ENCODE measurements around the gene CLDN4.
A peak's percentile ranks its signal among the peaks of the same experiment; 100 is the strongest.
"Not testable (repeated sequence)": the region's sequence is repeated elsewhere in the genome, so short reads cannot be mapped to it uniquely, and the experiment has no call there.

CLDN4 gene

GRCh38 chr7:73829505-73829904, 1.3 kb upstream of the CLDN4 start:
- Mint-ChIP-seq H3K4me3 (no peak overlapping the region), H3K4me1 (ENCODE audit: low read depth in 2 of 2) (peaks cover 24% of the 10 kb centered on the region in 2 donors), H3K27me3 (peaks cover 42 to 57% of the 10 kb centered on the region in 2 donors), H3K36me3 (ENCODE audit: insufficient read depth) (no peaks in the 10 kb centered on the region), H3K9me3 (no peaks in the 10 kb centered on the region), H3K27ac (peak overlapping the region in 1 of 2 donors; percentile 16)
- ATAC-seq (replicated peaks) = no peak
- DNase-seq = no peak

GRCh38 chr7:73829921-73830680, 695 bp upstream of the CLDN4 start:
- Mint-ChIP-seq H3K27ac (peak overlapping the region in 1 of 2 donors; percentile 16), H3K36me3 (ENCODE audit: insufficient read depth) (no peaks in the 10 kb centered on the region), H3K4me1 (ENCODE audit: low read depth in 2 of 2) (peaks cover 24% of the 10 kb centered on the region in 2 donors), H3K4me3 (no peak overlapping the region), H3K27me3 (peaks cover 36 to 51% of the 10 kb centered on the region in 2 donors), H3K9me3 (no peaks in the 10 kb centered on the region)
- ATAC-seq (replicated peaks) (no peak), DNase-seq (no peak)

GRCh38 chr7:73831584-73831833, 713 bp downstream of the CLDN4 start:
- H3K4me3 Mint-ChIP-seq = no peak overlapping the region
- DNase-seq = no peak
- no peaks in the 10 kb centered on the region for H3K9me3 Mint-ChIP-seq
- H3K4me1 Mint-ChIP-seq (ENCODE audit: low read depth in 2 of 2) = peaks cover 22 to 23% of the 10 kb centered on the region in 2 donors
- H3K27ac Mint-ChIP-seq = no peak overlapping the region
- no peak for ATAC-seq (replicated peaks)
- no peaks in the 10 kb centered on the region for H3K36me3 Mint-ChIP-seq (ENCODE audit: insufficient read depth)
- peaks cover 29 to 39% of the 10 kb centered on the region in 2 donors for H3K27me3 Mint-ChIP-seq

- H3K4me1 Mint-ChIP-seq (ENCODE audit: low read depth in 2 of 2) = peaks cover 16 to 17% of the 10 kb centered on the region in 2 donors
These were observed 1.2 kb downstream of the CLDN4 start for GRCh38 chr7:73831834-73832651.

GRCh38 chr7:73832806-73833205, 2.0 kb downstream of the CLDN4 start:
- Mint-ChIP-seq H3K27ac (no peak overlapping the region), H3K36me3 (ENCODE audit: insufficient read depth) (no peaks in the 10 kb centered on the region), H3K4me1 (ENCODE audit: low read depth in 2 of 2) (peaks cover 10% of the 10 kb centered on the region in 2 donors), H3K4me3 (no peak overlapping the region), H3K27me3 (peaks cover 23 to 26% of the 10 kb centered on the region in 2 donors), H3K9me3 (no peaks in the 10 kb centered on the region)
- ATAC-seq (replicated peaks) (no peak), DNase-seq (no peak)

More at GRCh38 chr7:73831834-73832651, 1.2 kb downstream of the CLDN4 start:
- Mint-ChIP-seq H3K27me3 (peaks cover 24 to 33% of the 10 kb centered on the region in 2 donors), H3K27ac (no peak overlapping the region), H3K36me3 (ENCODE audit: insufficient read depth) (no peaks in the 10 kb centered on the region), H3K4me3 (no peak overlapping the region), H3K9me3 (no peaks in the 10 kb centered on the region)
- DNase-seq = no peak
- no peak for ATAC-seq (replicated peaks)

- H3K9me3 Mint-ChIP-seq = no peaks in the 10 kb centered on the region
- no peaks in the 10 kb centered on the region for H3K36me3 Mint-ChIP-seq (ENCODE audit: insufficient read depth)
- H3K27ac Mint-ChIP-seq = no peak overlapping the region
- no peak for DNase-seq
- ATAC-seq (replicated peaks) = no peak
- H3K4me1 Mint-ChIP-seq (ENCODE audit: low read depth in 2 of 2) = peaks cover 5 to 6% of the 10 kb centered on the region in 2 donors
- peaks cover 19 to 25% of the 10 kb centered on the region in 2 donors for H3K27me3 Mint-ChIP-seq
- no peak overlapping the region for H3K4me3 Mint-ChIP-seq
These were observed 2.6 kb downstream of the CLDN4 start for GRCh38 chr7:73833251-73833919.

GRCh38 chr7:73834626-73835191, 3.9 kb downstream of the CLDN4 start:
- Mint-ChIP-seq H3K4me1 (ENCODE audit: low read depth in 2 of 2) (peaks cover 0 to 1% of the 10 kb centered on the region in 2 donors), H3K27ac (no peak overlapping the region), H3K9me3 (no peaks in the 10 kb centered on the region), H3K4me3 (no peak overlapping the region), H3K36me3 (ENCODE audit: insufficient read depth) (peaks cover under 1% of the 10 kb centered on the region), H3K27me3 (peaks cover 7 to 24% of the 10 kb centered on the region in 2 donors)
- ATAC-seq (replicated peaks) (no peak), DNase-seq (no peak)

GRCh38 chr7:73837167-73837566, 6.4 kb downstream of the CLDN4 start:
- not testable (repeated sequence) for H3K9me3 Mint-ChIP-seq; ATAC-seq (replicated peaks)

GRCh38 chr7:73838642-73839041, 7.8 kb downstream of the CLDN4 start:
- DNase-seq (no peak), ATAC-seq (replicated peaks) (no peak)
- Mint-ChIP-seq H3K36me3 (ENCODE audit: insufficient read depth) (peaks cover 3% of the 10 kb centered on the region), H3K27me3 (peaks cover 0 to 17% of the 10 kb centered on the region in 2 donors), H3K27ac (no peak overlapping the region), H3K4me3 (no peak overlapping the region), H3K9me3 (no peaks in the 10 kb centered on the region), H3K4me1 (ENCODE audit: low read depth in 2 of 2) (peaks cover 0 to 6% of the 10 kb centered on the region in 2 donors)

More at GRCh38 chr7:73837167-73837566, 6.4 kb downstream of the CLDN4 start:
- not testable (repeated sequence) for H3K4me1 Mint-ChIP-seq (ENCODE audit: low read depth in 2 of 2); H3K27ac Mint-ChIP-seq; DNase-seq; H3K4me3 Mint-ChIP-seq; H3K36me3 Mint-ChIP-seq (ENCODE audit: insufficient read depth)
- peaks cover 0 to 17% of the 10 kb centered on the region in 2 donors for H3K27me3 Mint-ChIP-seq

GRCh38 chr7:73839290-73839689, 8.5 kb downstream of the CLDN4 start:
- H3K4me3 Mint-ChIP-seq = no peak overlapping the region
- ATAC-seq (replicated peaks) (no peak), DNase-seq (no peak)
- H3K27me3 Mint-ChIP-seq = peaks cover 0 to 17% of the 10 kb centered on the region in 2 donors
- no peak overlapping the region for H3K27ac Mint-ChIP-seq
- H3K36me3 Mint-ChIP-seq (ENCODE audit: insufficient read depth) = peaks cover 3% of the 10 kb centered on the region
- H3K4me1 Mint-ChIP-seq (ENCODE audit: low read depth in 2 of 2) = peaks cover 0 to 6% of the 10 kb centered on the region in 2 donors
- no peaks in the 10 kb centered on the region for H3K9me3 Mint-ChIP-seq

- H3K36me3 Mint-ChIP-seq (ENCODE audit: insufficient read depth) = peaks cover 3% of the 10 kb centered on the region
- peaks cover 0 to 6% of the 10 kb centered on the region in 2 donors for H3K4me1 Mint-ChIP-seq (ENCODE audit: low read depth in 2 of 2)
- peaks cover 0 to 17% of the 10 kb centered on the region in 2 donors for H3K27me3 Mint-ChIP-seq
- ATAC-seq (replicated peaks) (no peak), DNase-seq (no peak)
- H3K4me3 Mint-ChIP-seq = peak overlapping the region in 1 of 2 donors; percentile 22
- no peak overlapping the region for H3K27ac Mint-ChIP-seq
- H3K9me3 Mint-ChIP-seq = no peaks in the 10 kb centered on the region
These were observed 9.2 kb downstream of the CLDN4 start for GRCh38 chr7:73839743-73840714.

GRCh38 chr7:73840715-73841379, 10.1 kb downstream of the CLDN4 start:
- no peaks in the 10 kb centered on the region for H3K9me3 Mint-ChIP-seq
- H3K4me3 Mint-ChIP-seq = peak overlapping the region in 1 of 2 donors; percentile 79
- no peak for DNase-seq
- H3K4me1 Mint-ChIP-seq (ENCODE audit: low read depth in 2 of 2) = peaks cover 0 to 6% of the 10 kb centered on the region in 2 donors
- ATAC-seq (replicated peaks) = no peak
- H3K27me3 Mint-ChIP-seq = peaks cover 0 to 17% of the 10 kb centered on the region in 2 donors
- peaks cover 3% of the 10 kb centered on the region for H3K36me3 Mint-ChIP-seq (ENCODE audit: insufficient read depth)
- H3K27ac Mint-ChIP-seq = no peak overlapping the region

Data from effector memory CD8-positive, alpha-beta T cell (primary cell).